ENCODE data around the gene MPND. TPM values are rescaled to one million over a fixed set of nuclear protein-coding genes. Genes with fewer than 3 reads are reported as not detected.

MPND gene
- total RNA-seq, 1 donor from 2014 or later: 8.9 TPM

GRCh38 chr19:4363571-4364304 is 20.4 kb downstream of the MPND start:
- no peak for DNase-seq (ENCODE audit: extremely low read depth, low read depth, low spot score)

- no peak for DNase-seq (ENCODE audit: extremely low read depth, low read depth, low spot score)
Observed at GRCh38 chr19:4365341-4365740, 22.0 kb downstream of the MPND start.

- no peak for DNase-seq (ENCODE audit: extremely low read depth, low read depth, low spot score)
Observed at GRCh38 chr19:4365791-4366665, 22.7 kb downstream of the MPND start.

- DNase-seq (ENCODE audit: extremely low read depth, low read depth, low spot score): no peak
Observed at GRCh38 chr19:4366666-4367335, 23.4 kb downstream of the MPND start.

GRCh38 chr19:4367336-4367723 is 24.0 kb downstream of the MPND start:
- no peak for DNase-seq (ENCODE audit: extremely low read depth, low read depth, low spot score)

GRCh38 chr19:4367781-4368127 is 24.4 kb downstream of the MPND start:
- DNase-seq (ENCODE audit: extremely low read depth, low read depth, low spot score): no peak

- no peak for DNase-seq (ENCODE audit: extremely low read depth, low read depth, low spot score)
Observed at GRCh38 chr19:4368128-4368820, 24.9 kb downstream of the MPND start.

GRCh38 chr19:4369109-4369887 is 25.9 kb downstream of the MPND start:
- DNase-seq (ENCODE audit: extremely low read depth, low read depth, low spot score): no peak

- DNase-seq (ENCODE audit: extremely low read depth, low read depth, low spot score): no peak
Observed at GRCh38 chr19:4369888-4370260, 26.5 kb downstream of the MPND start.

- DNase-seq (ENCODE audit: extremely low read depth, low read depth, low spot score): no peak
Observed at GRCh38 chr19:4370418-4371041, 27.2 kb downstream of the MPND start.

GRCh38 chr19:4371247-4372164 is 28.1 kb downstream of the MPND start:
- DNase-seq (ENCODE audit: extremely low read depth, low read depth, low spot score): no peak

- no peak for DNase-seq (ENCODE audit: extremely low read depth, low read depth, low spot score)
Observed at GRCh38 chr19:4372165-4373012, 29.0 kb downstream of the MPND start.

GRCh38 chr19:4373013-4373367 is 29.6 kb downstream of the MPND start:
- no peak for DNase-seq (ENCODE audit: extremely low read depth, low read depth, low spot score)

GRCh38 chr19:4373601-4374497 is 30.5 kb downstream of the MPND start:
- DNase-seq (ENCODE audit: extremely low read depth, low read depth, low spot score): no peak

GRCh38 chr19:4374498-4375163 is 31.3 kb downstream of the MPND start:
- no peak for DNase-seq (ENCODE audit: extremely low read depth, low read depth, low spot score)
